CD4-positive, alpha-beta T cell (primary cell): ENCODE results near the gene CCNB2. TPM values are rescaled to one million over a fixed set of nuclear protein-coding genes. Genes with fewer than 3 reads are reported as not detected.
A peak's percentile ranks its signal among the peaks of the same experiment; 100 is the strongest.
"Not testable (repeated sequence)": the region's sequence is repeated elsewhere in the genome, so short reads cannot be mapped to it uniquely, and the experiment has no call there.

Experiments
- ATAC-seq: fragments of 200-7000 bp; cut with Tn5 transposase; one replicate; pipeline ENCODE4 v1.10.0; 2022; ENCODE audit warnings: mild to moderate bottlenecking; ENCODE audit not compliant: poor library complexity
- CTCF ChIA-PET: fragments of 350-600 bp; sonication (Branson Sonifier 250); formaldehyde crosslinking; loops from one replicate; lab custom pipeline; 2021; ENCODE audit warnings: antibody characterized with exemption, inconsistent platforms; lab: Charles Lee
- POLR2A ChIA-PET: fragments of 350-600 bp; sonication (Branson Sonifier 250); formaldehyde crosslinking; loops from one replicate; lab custom pipeline; 2021; ENCODE audit warnings: antibody characterized with exemption, inconsistent platforms; lab: Charles Lee
- DNase-seq, 14 experiments: peaks; one replicate each; pipeline ENCODE4 v3.0.0-alpha.2; 2013 to 2020; ENCODE audit warnings: mixed read lengths in 2 of 14
- H3K27ac ChIP-seq, 2 donors: one replicate each; pipeline versions ENCODE4 v1.5.1 to v1.7.0; 2013; ENCODE audit warnings: low read length in 2 of 2, low read depth in 1 of 2, mild to moderate bottlenecking in 1 of 2
- H3K27me3 ChIP-seq, 2 experiments: 1 replicate in 1 of 2; 2 replicates in 1 of 2; pipeline versions ENCODE4 v1.6.1 to v1.7.0; 2013; ENCODE audit warnings: low read length in 2 of 2, control low read depth in 1 of 2, mild to moderate bottlenecking in 1 of 2, moderate library complexity in 1 of 2; ENCODE audit not compliant: insufficient read depth in 2 of 2, control insufficient read depth in 1 of 2
- H3K36me3 ChIP-seq: one replicate; pipeline ENCODE4 v1.6.1; 2013; ENCODE audit warnings: low read length, control low read depth; ENCODE audit not compliant: insufficient read depth
- H3K4me1 ChIP-seq: one replicate; pipeline ENCODE4 v1.6.1; 2013; ENCODE audit warnings: low read length, control low read depth; ENCODE audit not compliant: insufficient read depth
- H3K4me3 ChIP-seq: one replicate; pipeline ENCODE4 v1.5.1; 2013; ENCODE audit warnings: mild to moderate bottlenecking, low read length, moderate library complexity
- H3K9me3 ChIP-seq, 2 experiments: 1 replicate in 1 of 2; 2 replicates in 1 of 2; pipeline versions ENCODE4 v1.6.1 to v1.7.0; 2013; ENCODE audit warnings: low read length in 2 of 2, mild to moderate bottlenecking in 2 of 2, control low read depth in 1 of 2, moderate library complexity in 1 of 2; ENCODE audit not compliant: control insufficient read depth in 1 of 2, insufficient read depth in 1 of 2
- H3K27ac Mint-ChIP-seq: one replicate; pipeline ENCODE4 v1.8.0; 2020; ENCODE audit warnings: mixed read lengths
- H3K27me3 Mint-ChIP-seq: one replicate; pipeline ENCODE4 v1.8.0; 2021; ENCODE audit warnings: mixed read lengths
- H3K36me3 Mint-ChIP-seq: one replicate; pipeline ENCODE4 v1.8.0; 2021; ENCODE audit warnings: low read depth, mixed read lengths
- H3K4me1 Mint-ChIP-seq: one replicate; pipeline ENCODE4 v1.8.0; 2021; ENCODE audit warnings: low read depth, mixed read lengths
- H3K4me3 Mint-ChIP-seq: one replicate; pipeline ENCODE4 v1.8.0; 2020; ENCODE audit warnings: mild to moderate bottlenecking, mixed read lengths
- H3K9me3 Mint-ChIP-seq: one replicate; pipeline ENCODE4 v1.8.0; 2020; ENCODE audit warnings: mixed read lengths
- CTCF ChIP-seq: fragments of 200-600 bp; IDR thresholded peaks from one replicate; pipeline ENCODE4 v1.8.0; 2022; ENCODE audit warnings: antibody characterized with exemption, mild to moderate bottlenecking
- intact Hi-C, 2 experiments: fragments of 100-400 bp; cut with DNase I in 1 of 2; cut with micrococcal nuclease in 1 of 2; formaldehyde crosslinking; loops; one replicate each; pipeline versions ENCODE4 v1.15.1 to v1.9.0; 2023 to 2025; cut with DNase I, micrococcal nuclease
- total RNA-seq, 174 experiments: library from RNA in 2 of 174; stranded (reverse) in 2 of 174; gene quantifications; one replicate each; pipeline ENCODE4 v1.2.3 and lab custom pipeline; 2021 to 2026

Gene CCNB2
- total RNA-seq, 2 experiments from 2014 or later = 0.85 TPM; not detected in 1

- Histone ChIP-seq H3K4me1 (peaks cover 6% of the 10 kb centered on the region), H3K27ac (no peak overlapping the region), H3K36me3 (no peaks in the 10 kb centered on the region), H3K9me3 (no peaks in the 10 kb centered on the region), H3K27me3 (no peaks in the 10 kb centered on the region), H3K4me3 (no peak overlapping the region)
- Mint-ChIP-seq H3K4me1 (peaks cover 8% of the 10 kb centered on the region), H3K27ac (no peak overlapping the region), H3K27me3 (no peaks in the 10 kb centered on the region), H3K9me3 (no peaks in the 10 kb centered on the region), H3K4me3 (no peak overlapping the region), H3K36me3 (no peaks in the 10 kb centered on the region)
- POLR2A ChIA-PET = interaction anchor here (0.6 kb wide), 1 partner anchor 990 kb away, joined by 3 read pairs; no protein-coding TSS in a partner anchor
- DNase-seq (peak; percentile 30 to 79 (median 51)), ATAC-seq (peak; percentile 92)
- TF ChIP-seq CTCF = peak; percentile 58
- intact Hi-C loops = loop anchor here (2.0 to 10.0 kb wide), 2 partner anchors 153 to 157 kb away; partner anchors contain the start of gene RNF111 (in 1 of the 2)
- CTCF ChIA-PET = no interaction called here
Measured at GRCh38 chr15:59138243-59138642, 33.3 kb downstream of the CCNB2 start.

- CTCF ChIA-PET = no interaction called here
- no peaks in the 10 kb centered on the region for H3K36me3 ChIP-seq
- POLR2A ChIA-PET = no interaction called here
Measured at GRCh38 chr15:59140422-59141226, 35.7 kb downstream of the CCNB2 start.

GRCh38 chr15:59143281-59143680, 38.3 kb downstream of the CCNB2 start:
- no peaks in the 10 kb centered on the region for H3K9me3 ChIP-seq
- H3K4me3 ChIP-seq = no peak overlapping the region
- DNase-seq (no peak), ATAC-seq (no peak)
- H3K27ac ChIP-seq = no peak overlapping the region
- H3K4me1 ChIP-seq = no peaks in the 10 kb centered on the region
- no peaks in the 10 kb centered on the region for H3K4me1 Mint-ChIP-seq
- H3K4me3 Mint-ChIP-seq = no peak overlapping the region
- H3K27me3 ChIP-seq = no peaks in the 10 kb centered on the region
- H3K27ac Mint-ChIP-seq = no peak overlapping the region
- H3K9me3 Mint-ChIP-seq = no peaks in the 10 kb centered on the region
- no peak for TF ChIP-seq CTCF
- POLR2A ChIA-PET = no interaction called here
- no peaks in the 10 kb centered on the region for H3K27me3 Mint-ChIP-seq
- intact Hi-C loops = no loop called here
- H3K36me3 ChIP-seq = no peaks in the 10 kb centered on the region
- CTCF ChIA-PET = no interaction called here
- no peaks in the 10 kb centered on the region for H3K36me3 Mint-ChIP-seq

More at GRCh38 chr15:59140422-59141226, 35.7 kb downstream of the CCNB2 start:
- H3K27me3 ChIP-seq = no peaks in the 10 kb centered on the region
- no peaks in the 10 kb centered on the region for H3K27me3 Mint-ChIP-seq
- H3K27ac Mint-ChIP-seq = no peak overlapping the region
- intact Hi-C loops = no loop called here
- TF ChIP-seq CTCF = no peak
- H3K36me3 Mint-ChIP-seq = no peaks in the 10 kb centered on the region
- peaks cover 8% of the 10 kb centered on the region for H3K4me1 Mint-ChIP-seq
- peaks cover 6% of the 10 kb centered on the region for H3K4me1 ChIP-seq
- H3K4me3 Mint-ChIP-seq = no peak overlapping the region
- H3K9me3 ChIP-seq = no peaks in the 10 kb centered on the region
- DNase-seq (no peak), ATAC-seq (no peak)
- no peaks in the 10 kb centered on the region for H3K9me3 Mint-ChIP-seq
- H3K27ac ChIP-seq = no peak overlapping the region
- H3K4me3 ChIP-seq = no peak overlapping the region

GRCh38 chr15:59144594-59144993, 39.6 kb downstream of the CCNB2 start:
- ATAC-seq, H3K27ac ChIP-seq, H3K36me3 ChIP-seq, H3K9me3 ChIP-seq, H3K9me3 Mint-ChIP-seq, H3K4me1 ChIP-seq, H3K4me3 ChIP-seq, CTCF ChIA-PET, H3K36me3 Mint-ChIP-seq, intact Hi-C loops, H3K4me3 Mint-ChIP-seq, DNase-seq, H3K27me3 Mint-ChIP-seq, H3K27me3 ChIP-seq, H3K27ac Mint-ChIP-seq, H3K4me1 Mint-ChIP-seq: not testable (repeated sequence)
- POLR2A ChIA-PET = interaction anchor here (0.6 kb wide), 1 partner anchor 381 kb away, joined by 3 read pairs; no protein-coding TSS in a partner anchor
